Stimulated activated CD4-positive, alpha-beta T cell treated with anti-CD3 and anti-CD28 coated beads, Interleukin-2, amount 100 ng/mL, for 4 hours (primary cell): ENCODE measurements around the gene PCBP4.
"Not testable (repeated sequence)": the region's sequence is repeated elsewhere in the genome, so short reads cannot be mapped to it uniquely, and the experiment has no call there.

Experiments used
- DNase-seq: peaks from one replicate; pipeline ENCODE4 v3.0.0-alpha.2; 2020; ENCODE audit warnings: low read depth

PCBP4 gene

DNA sequence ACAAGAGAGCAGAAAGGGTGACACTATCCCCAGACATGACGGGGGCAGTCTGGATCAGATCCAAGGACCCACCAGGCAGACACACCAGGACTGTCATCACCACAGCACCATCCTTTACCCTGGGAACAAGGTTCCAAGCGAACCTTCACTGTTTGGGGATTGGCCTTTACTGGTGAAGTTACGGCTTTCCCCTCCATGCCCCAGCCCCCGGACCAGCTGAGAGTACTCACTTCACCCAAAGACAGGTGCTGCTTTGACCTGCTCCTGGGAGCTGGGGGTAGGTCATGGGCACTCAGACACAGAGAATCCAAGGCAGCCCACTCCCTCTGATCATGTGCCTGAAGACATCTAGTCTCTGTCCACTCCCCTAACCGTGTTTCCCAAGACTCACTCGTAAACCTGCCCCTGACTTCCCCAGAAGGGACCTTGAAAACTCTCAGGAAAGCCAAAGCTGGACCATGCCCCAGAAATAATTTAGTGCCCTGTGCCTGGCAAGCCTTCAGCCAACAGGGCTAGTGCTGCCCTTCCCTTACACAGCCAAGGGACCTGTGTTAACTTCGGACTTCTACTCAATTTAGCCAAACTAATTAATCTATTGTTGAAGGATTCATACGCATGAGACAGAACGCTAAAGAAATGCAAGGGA lies 28.4 kb downstream of the PCBP4 start:
- DNase-seq = no peak

GRCh38 chr3:51937611-51938450 lies 29.4 kb downstream of the PCBP4 start:
- no peak for DNase-seq

GRCh38 chr3:51937014-51937413 lies 30.2 kb downstream of the PCBP4 start:
- no peak for DNase-seq

DNA sequence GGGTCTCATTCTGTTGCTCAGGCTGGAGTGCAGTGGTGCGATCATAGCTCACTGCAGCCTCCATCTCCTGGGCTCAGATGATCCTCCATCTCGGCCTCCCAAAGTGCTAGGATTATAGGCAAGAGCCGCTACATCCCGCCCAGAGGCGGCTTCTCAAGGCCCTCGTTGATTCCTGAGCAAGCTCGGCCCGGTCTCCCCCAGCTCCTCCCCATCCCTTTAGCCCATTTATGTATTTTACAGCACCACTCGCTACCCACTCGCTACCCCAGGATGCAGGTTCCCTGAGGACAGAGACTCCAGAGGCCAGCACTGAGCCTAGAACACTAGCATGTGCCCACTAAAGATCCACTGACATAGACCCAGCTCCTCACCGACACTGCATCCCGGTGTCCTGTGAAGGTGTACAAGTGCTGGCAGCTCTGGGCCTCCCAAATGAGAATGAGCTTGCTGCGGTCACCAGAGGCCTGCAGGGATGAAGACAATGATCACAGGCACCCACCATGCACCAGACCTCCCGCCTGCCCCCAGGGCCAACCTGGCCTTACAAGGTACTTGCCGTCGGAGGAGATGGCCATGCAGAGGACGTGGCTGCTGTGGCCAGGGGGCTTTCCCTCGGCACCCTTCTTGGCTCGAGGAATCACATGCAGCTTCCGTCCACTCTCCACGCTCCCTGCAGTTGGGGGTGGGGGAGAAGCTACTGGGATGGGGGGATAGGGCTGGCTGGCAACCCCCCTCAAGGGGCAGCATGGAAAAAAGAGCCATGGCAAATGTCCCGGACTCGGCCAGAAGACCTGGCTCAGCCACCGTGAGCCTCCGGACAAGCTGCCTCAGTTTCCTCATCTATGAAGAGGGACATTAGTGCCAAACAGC lies 31.1 kb downstream of the PCBP4 start:
- no peak for DNase-seq

DNA sequence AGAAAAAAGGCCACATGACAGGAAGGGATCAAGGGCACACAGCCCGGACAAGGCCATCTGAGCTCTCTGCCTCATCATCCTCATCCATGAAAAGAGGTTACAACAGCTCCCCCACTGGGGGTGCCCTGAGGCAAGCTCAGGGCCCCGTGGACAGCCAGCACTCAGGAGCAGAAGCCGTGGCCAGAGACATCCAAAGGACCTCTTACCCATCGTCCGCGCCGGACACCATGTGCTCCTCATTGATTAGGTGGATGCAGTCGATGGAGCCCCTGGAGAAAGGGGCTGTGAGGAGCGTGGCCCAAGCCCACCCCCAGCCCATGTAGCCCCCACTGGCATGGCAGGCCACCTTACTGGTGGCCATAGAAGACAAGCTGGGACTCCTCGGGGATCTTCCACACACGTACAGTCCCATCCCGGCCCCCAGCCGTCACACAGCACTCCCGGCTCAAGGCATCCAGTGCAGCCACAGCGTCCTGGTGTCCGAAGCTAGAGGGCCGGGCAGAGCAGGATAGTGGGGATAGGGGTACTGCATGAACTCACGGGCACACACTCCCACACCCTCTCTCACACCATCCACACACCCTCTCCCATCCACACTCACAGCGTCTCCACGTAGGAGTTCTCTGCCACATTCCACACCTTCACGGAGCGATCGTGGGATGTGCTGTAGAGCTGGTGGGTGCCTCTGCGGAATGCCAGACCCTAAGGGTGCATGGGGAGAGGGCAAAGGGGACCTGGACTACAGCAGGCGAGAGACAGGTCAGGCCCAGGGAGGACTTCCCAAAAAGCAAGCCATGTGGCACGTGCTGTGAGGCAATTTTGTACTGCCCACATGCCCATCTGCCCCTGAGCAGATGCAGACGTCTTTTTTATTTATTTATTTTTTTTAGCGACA lies 32.0 kb downstream of the PCBP4 start:
- no peak for DNase-seq

- DNase-seq = no peak
Measured at GRCh38 chr3:51934139-51934850, 33.0 kb downstream of the PCBP4 start.

- no peak for DNase-seq
Measured at GRCh38 chr3:51933471-51934138, 33.6 kb downstream of the PCBP4 start.

- no peak for DNase-seq
Measured at GRCh38 chr3:51932471-51933370, 34.5 kb downstream of the PCBP4 start.

- DNase-seq = no peak
Measured at GRCh38 chr3:51931756-51932155, 35.5 kb downstream of the PCBP4 start.

- DNase-seq = no peak
Measured at GRCh38 chr3:51930439-51930838, 36.8 kb downstream of the PCBP4 start.

DNA sequence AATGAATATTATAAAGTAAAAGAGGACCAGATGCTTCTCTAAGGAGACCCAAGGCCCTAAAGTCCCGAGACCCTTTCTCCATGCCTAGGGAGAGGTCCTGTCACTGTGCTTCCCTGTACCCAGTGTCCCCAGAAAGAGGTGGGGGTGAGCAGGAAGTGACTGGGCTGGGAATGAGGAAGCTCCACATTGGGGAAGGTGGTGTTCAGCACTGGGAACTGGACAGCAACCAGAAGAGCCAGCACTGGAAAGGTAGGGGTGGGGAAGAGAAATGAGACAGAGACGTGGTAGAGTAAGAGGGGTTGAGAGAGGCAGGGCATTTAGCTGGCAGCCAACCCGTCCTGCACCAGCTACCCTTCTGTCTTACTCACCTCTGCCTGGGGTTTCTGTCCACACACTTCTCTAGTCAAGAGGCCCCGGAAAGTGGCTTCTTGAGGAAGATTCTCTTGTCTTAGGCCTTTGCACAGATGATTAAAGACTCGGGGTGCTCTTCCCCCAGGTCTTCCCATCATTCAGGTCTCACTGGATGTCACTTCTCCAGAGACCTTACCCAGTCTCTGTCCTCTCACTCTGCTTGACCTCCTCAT lies 37.7 kb downstream of the PCBP4 start:
- no peak for DNase-seq

- not testable (repeated sequence) for DNase-seq
Measured at GRCh38 chr3:51928981-51929380, 38.3 kb downstream of the PCBP4 start.

GRCh38 chr3:51928438-51928837 lies 38.8 kb downstream of the PCBP4 start:
- DNase-seq = no peak

GRCh38 chr3:51927061-51927977 lies 39.9 kb downstream of the PCBP4 start:
- DNase-seq = no peak

GRCh38 chr3:51921081-51921578 lies 46.1 kb downstream of the PCBP4 start:
- DNase-seq = no peak

DNA sequence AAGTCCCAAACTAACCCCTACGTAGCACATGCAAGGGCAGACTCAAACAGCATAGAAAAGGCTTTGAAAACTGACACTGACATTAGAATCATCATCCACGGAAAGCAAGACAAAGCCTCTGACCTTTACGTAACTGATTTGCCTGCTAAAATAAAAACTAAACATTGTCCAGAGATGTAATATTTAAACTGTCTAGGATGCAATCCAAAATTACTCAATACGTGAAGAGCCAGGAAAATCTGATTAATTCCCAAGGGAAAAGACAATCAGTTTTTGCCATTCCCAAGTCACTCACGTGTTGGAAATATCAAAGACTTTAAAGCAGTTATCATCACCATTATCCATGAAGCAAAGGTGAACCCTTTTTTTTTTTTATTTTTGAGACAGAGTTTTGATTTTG lies 50.8 kb downstream of the PCBP4 start:
- DNase-seq = no peak

GRCh38 chr3:51908026-51908425 lies 59.2 kb downstream of the PCBP4 start:
- no peak for DNase-seq
